Heart right ventricle (tissue), 16 donors: ENCODE data around the gene TMEM165. TPM values are rescaled to one million over a fixed set of nuclear protein-coding genes. Genes with fewer than 3 reads are reported as not detected.

Source experiments
- ATAC-seq, 8 donors: fragments of 200-7000 bp; cut with Tn5 transposase; one replicate each; pipeline ENCODE4 v1.9.1; 2020; ENCODE audit warnings: mild to moderate bottlenecking in 8 of 8, moderate library complexity in 8 of 8, moderate number of reproducible peaks in 1 of 8
- DNase-seq, 2 donors: peaks; one replicate each; pipeline ENCODE4 v3.0.0-alpha.2; 2020
- H3K27ac ChIP-seq, 10 donors: fragments of 200-600 bp; sonication (generic) in 2 of 10; one replicate each; pipeline versions ENCODE4 v1.5.0 to v1.8.0; 2020 to 2022; ENCODE audit warnings: mild to moderate bottlenecking in 3 of 10
- H3K27me3 ChIP-seq, 7 donors: fragments of 200-600 bp; one replicate each; pipeline ENCODE4 v1.8.0; 2021 to 2022; ENCODE audit warnings: mild to moderate bottlenecking in 2 of 7
- H3K36me3 ChIP-seq, 9 donors: fragments of 200-600 bp; sonication (generic) in 1 of 9; one replicate each; pipeline versions ENCODE4 v1.5.0 to v1.8.0; 2020 to 2022; ENCODE audit warnings: mild to moderate bottlenecking in 2 of 9
- H3K4me1 ChIP-seq, 9 donors: fragments of 200-600 bp; sonication (generic) in 1 of 9; one replicate each; pipeline versions ENCODE4 v1.5.0 to v1.8.0; 2020 to 2022; ENCODE audit warnings: mild to moderate bottlenecking in 4 of 9
- H3K4me3 ChIP-seq, 10 donors: fragments of 200-600 bp; sonication (generic) in 2 of 10; one replicate each; pipeline versions ENCODE4 v1.5.0 to v1.8.0; 2020 to 2022; ENCODE audit warnings: mild to moderate bottlenecking in 7 of 10, moderate library complexity in 2 of 10
- H3K9me3 ChIP-seq, 11 donors: fragments of 200-600 bp in 10 of 11; sonication (generic) in 2 of 11; one replicate each; pipeline versions ENCODE4 v1.5.0 to v1.8.0; 2013 to 2022; ENCODE audit warnings: mild to moderate bottlenecking in 2 of 11, control low read depth in 1 of 11, moderate library complexity in 1 of 11
- WGBS, 2 donors: extraction: QIAGEN DNeasy Blood & Tissue Kit; methylation state at CpG; one replicate each; pipeline ENCODE4 v1.1.7; 2013; ENCODE audit warnings: inconsistent platforms in 1 of 2; 5-methylcytosine and 5-hydroxymethylcytosine counted together
- intact Hi-C, 10 donors: fragments of 100-400 bp; cut with DNase I; formaldehyde crosslinking; loops; one replicate each; pipeline versions ENCODE4 v1.11.1 to v1.14.2; 2022
- polyA plus RNA-seq, 2 donors: library from polyadenylated mRNA; stranded (reverse); fragments of 200-250 nt; gene quantifications; one replicate each; pipeline ENCODE4 v1.2.3, GENCODE V29; 2013
- total RNA-seq, 10 donors: library from RNA; stranded (reverse); fragmentation: NEBNext Ultra II Directional in 3 of 10; extraction: Animal tissue kit (Norgen Biotek cat#: 25700) in 3 of 10; gene quantifications; one replicate each; pipeline versions ENCODE4 v1.2.1 to v1.2.4, GENCODE V29; 2021 to 2023
- TF ChIP-seq, protein P1 (sequence below), 9 donors: fragments of 200-600 bp; sonication (generic) in 2 of 9; IDR thresholded peaks; one replicate each; pipeline versions ENCODE4 v1.5.0 to v1.8.0; 2021 to 2022; ENCODE audit warnings: antibody characterized with exemption in 9 of 9, mild to moderate bottlenecking in 5 of 9, moderate library complexity in 1 of 9
- donor health status: Arrhythmogenic right ventricular cardiomyopathy.
- donor health status: ischemic (EF 13 %, LVEDD 7.1; RV severe dilation, severe dysfunction).
- donor health status: healthy with polysubstance abuse.
- donor health status: DM: no; HTN: yes; CAD: no.
- donor health status: DM: no; HTN: no; CAD: no.
- donor health status: ischemic (EF 25% LVEDD 6.9; RV normal size, moderate dysfunction).
- donor health status: ischemic (EF 25% LVEDD 5.7; RV mildly dilated, moderate dysfunction).
- donor health status: healthy.
- donor health status: DM: yes; HTN: yes; CAD: no.
- donor health status: Ischemic cardiomyopathy.
- donor health status: ischemic (EF 35%, LVEDD 5.7; RV mildly dilated, moderate dysfunction).
- donor health status: nonischemic (EF 11% LVEDD 7.7; RV severe dilation, severe dysfunction).
- donor health status: DM: yes; HTN: yes; CAD: no.
- donor health status: PGD.
- donor health status: ischemic (EF 29% LVEDD 5.4; RV normal size, mild dysfunction).
- donor health status: nonischemic (EF 23%, LVEDD 6.1; RV moderate dilation, normal function).

Gene TMEM165
- total and polyA plus RNA-seq, 12 donors = 30.3 to 86.3 (median 36.4) TPM

DNA sequence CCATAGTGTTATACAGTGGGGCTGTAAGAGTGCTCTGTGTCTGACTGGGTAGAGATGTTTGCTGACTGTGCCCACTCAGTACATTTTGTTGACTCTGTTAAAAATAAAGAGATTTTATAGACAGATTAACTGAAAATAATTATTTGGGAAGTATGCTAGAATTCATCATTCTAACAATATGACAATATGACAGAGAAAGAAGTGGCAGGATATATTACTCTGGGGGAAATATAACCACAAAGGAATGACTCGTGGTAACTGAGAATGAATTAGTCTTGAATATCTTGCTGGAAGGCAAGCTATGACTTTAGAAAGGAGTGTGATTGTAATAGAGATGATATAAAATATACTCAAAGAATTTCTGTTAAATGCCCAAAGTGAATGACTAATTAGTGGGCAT lies 46.8 kb downstream of the TMEM165 start:
- H3K27me3 ChIP-seq = no peaks in the 10 kb centered on the region
- WGBS, 2 donors = 83 to 87% methylated on average over 1 of the region's 1 CpG
- no peak overlapping the region for H3K27ac ChIP-seq
- DNase-seq (no peak), ATAC-seq (no peak)
- H3K4me1 ChIP-seq = peaks cover 0 to 7% (median 0%) of the 10 kb centered on the region in 9 donors
- H3K36me3 ChIP-seq = peaks cover 0 to 83% (median 18%) of the 10 kb centered on the region in 9 donors
- H3K9me3 ChIP-seq = no peaks in the 10 kb centered on the region
- TF ChIP-seq, protein P1, sequence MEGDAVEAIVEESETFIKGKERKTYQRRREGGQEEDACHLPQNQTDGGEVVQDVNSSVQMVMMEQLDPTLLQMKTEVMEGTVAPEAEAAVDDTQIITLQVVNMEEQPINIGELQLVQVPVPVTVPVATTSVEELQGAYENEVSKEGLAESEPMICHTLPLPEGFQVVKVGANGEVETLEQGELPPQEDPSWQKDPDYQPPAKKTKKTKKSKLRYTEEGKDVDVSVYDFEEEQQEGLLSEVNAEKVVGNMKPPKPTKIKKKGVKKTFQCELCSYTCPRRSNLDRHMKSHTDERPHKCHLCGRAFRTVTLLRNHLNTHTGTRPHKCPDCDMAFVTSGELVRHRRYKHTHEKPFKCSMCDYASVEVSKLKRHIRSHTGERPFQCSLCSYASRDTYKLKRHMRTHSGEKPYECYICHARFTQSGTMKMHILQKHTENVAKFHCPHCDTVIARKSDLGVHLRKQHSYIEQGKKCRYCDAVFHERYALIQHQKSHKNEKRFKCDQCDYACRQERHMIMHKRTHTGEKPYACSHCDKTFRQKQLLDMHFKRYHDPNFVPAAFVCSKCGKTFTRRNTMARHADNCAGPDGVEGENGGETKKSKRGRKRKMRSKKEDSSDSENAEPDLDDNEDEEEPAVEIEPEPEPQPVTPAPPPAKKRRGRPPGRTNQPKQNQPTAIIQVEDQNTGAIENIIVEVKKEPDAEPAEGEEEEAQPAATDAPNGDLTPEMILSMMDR (IDR thresholded peaks at IDR 0.05) = no peak
- H3K4me3 ChIP-seq = no peak overlapping the region
- intact Hi-C loops = loop anchor here in 1 of 10 donors (10.0 kb wide), 1 partner anchor 102 kb away; the partner anchor contains the start of gene CLOCK

DNA sequence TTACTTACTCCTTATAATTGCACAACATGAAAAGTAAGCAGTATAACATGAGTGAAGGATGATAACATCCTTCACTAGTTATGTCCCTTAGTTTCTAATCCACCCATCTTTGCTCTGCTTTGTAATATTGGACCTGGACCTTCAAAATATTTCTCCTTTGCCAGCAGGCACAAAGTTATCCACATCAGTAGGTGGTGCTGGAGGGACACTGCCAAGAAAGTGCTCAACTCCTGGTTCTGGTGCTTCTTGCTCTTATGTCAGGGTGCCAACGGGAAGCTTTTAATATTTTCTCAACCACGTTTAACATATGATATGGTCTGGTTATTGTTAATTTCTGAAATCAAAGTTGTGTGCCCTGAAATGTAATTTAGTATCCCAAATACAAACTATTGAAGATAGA lies 49.1 kb downstream of the TMEM165 start:
- Histone ChIP-seq H3K4me3 (no peak overlapping the region), H3K36me3 (peaks cover 0 to 84% (median 30%) of the 10 kb centered on the region in 9 donors), H3K27me3 (no peaks in the 10 kb centered on the region), H3K4me1 (peaks cover 0 to 11% (median 0%) of the 10 kb centered on the region in 9 donors), H3K27ac (no peak overlapping the region), H3K9me3 (no peaks in the 10 kb centered on the region)
- TF ChIP-seq, protein P1 (IDR thresholded peaks at IDR 0.05) = peak in 7 of 9 donors; percentile 9 to 40 (median 28)
- ATAC-seq (no peak), DNase-seq (no peak)
- WGBS, 2 donors = 33 to 39% methylated on average over 2 of the region's 2 CpGs
- intact Hi-C loops = loop anchor here in 1 of 10 donors (10.0 kb wide), 1 partner anchor 100 kb away; the partner anchor contains the start of gene CLOCK

DNA sequence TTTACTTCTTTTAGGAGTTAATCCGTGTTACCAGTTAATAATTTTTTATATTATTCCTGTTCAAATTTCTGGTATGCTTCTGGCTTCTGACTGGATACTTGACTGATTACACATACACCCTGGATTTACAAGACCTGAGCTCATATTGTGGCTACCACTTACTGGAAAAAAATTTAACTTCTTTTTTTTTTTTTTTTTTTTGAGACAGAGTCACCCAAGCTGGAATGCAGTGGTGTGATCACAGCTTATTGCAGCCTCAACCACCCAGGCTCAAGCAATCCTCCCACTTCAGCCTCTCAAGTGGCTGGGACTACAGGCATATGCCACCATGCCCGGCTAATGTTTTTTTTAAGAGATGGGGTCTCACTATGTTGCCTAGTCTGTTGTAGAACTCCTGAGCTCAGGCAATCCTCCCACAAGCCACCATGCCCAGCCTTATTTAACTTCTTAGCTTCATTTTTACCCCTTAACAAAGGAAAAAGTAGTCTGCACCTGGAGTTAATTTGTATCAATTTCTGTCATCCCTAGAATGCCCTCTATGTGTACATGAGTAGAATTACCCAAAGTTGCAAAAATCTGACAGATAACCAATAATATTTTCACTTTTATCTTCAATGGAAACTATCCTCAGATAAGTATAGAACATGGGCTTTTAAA lies 50.3 kb downstream of the TMEM165 start:
- DNase-seq = no peak
- Histone ChIP-seq H3K27me3 (no peaks in the 10 kb centered on the region), H3K9me3 (no peaks in the 10 kb centered on the region), H3K36me3 (peaks cover 0 to 89% (median 30%) of the 10 kb centered on the region in 9 donors), H3K4me1 (peaks cover 0 to 11% (median 0%) of the 10 kb centered on the region in 9 donors), H3K4me3 (no peak overlapping the region), H3K27ac (no peak overlapping the region)
- WGBS, 2 donors = 98% methylated on average over 2 of the region's 2 CpGs
- TF ChIP-seq, protein P1 (IDR thresholded peaks at IDR 0.05) = no peak
- intact Hi-C loops = loop anchor here in 1 of 10 donors (10.0 kb wide), 1 partner anchor 99 kb away; the partner anchor contains the start of gene CLOCK
- no peak for ATAC-seq

DNA sequence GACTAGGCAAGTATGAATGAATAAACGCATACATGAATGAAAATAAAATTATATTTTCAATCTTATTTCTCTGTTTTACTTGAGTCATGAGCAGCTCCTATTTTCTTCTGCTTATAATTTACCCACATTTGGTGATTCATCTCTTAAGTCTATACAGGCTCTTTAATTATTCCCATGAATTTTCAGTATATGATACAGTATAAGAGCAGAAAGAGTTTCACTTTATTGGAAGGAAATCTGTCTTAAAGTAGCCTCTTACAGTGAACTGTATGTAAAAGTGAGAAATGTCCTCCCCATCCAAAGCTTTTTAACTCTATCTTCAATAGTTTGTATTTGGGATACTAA lies 50.8 kb downstream of the TMEM165 start:
- Histone ChIP-seq H3K4me1 (peaks cover 0 to 11% (median 0%) of the 10 kb centered on the region in 9 donors), H3K36me3 (peaks cover 0 to 89% (median 30%) of the 10 kb centered on the region in 9 donors), H3K9me3 (no peaks in the 10 kb centered on the region), H3K27me3 (no peaks in the 10 kb centered on the region), H3K27ac (no peak overlapping the region), H3K4me3 (no peak overlapping the region)
- TF ChIP-seq, protein P1 (IDR thresholded peaks at IDR 0.05) = no peak
- DNase-seq = no peak
- ATAC-seq = no peak
- 96 to 100% methylated on average over 1 of the region's 1 CpG for WGBS, 2 donors
- intact Hi-C loops = loop anchor here in 1 of 10 donors (10.0 kb wide), 1 partner anchor 98 kb away; the partner anchor contains the start of gene CLOCK
